HepG2 (cell line): Measurements from ENCODE around the gene MYO18A. TPM values are rescaled to one million over a fixed set of nuclear protein-coding genes. Genes with fewer than 3 reads are reported as not detected.

Source experiments
- ELF3 ChIP-seq: IDR thresholded peaks from 2 replicates; pipeline ENCODE4 v1.6.1; 2016; ENCODE audit warnings: missing genetic modification reagents, missing compliant biosample characterization
- FOXK2 ChIP-seq: fragments of 450-650 bp; IDR thresholded peaks from 2 replicates; pipeline ENCODE4 v1.6.1; 2016
- FOXO1 ChIP-seq: sonication (generic); formaldehyde crosslinking; IDR thresholded peaks from 2 replicates; pipeline ENCODE4 v1.4.0; 2020; ENCODE audit warnings: missing genetic modification reagents
- HNF4G ChIP-seq, 2 experiments: sonication (generic) in 1 of 2; formaldehyde crosslinking in 1 of 2; IDR thresholded peaks; 2 replicates each; pipeline versions ENCODE4 v1.4.0 to v1.6.1; 2011 to 2020; ENCODE audit warnings: borderline replicate concordance in 2 of 2, low read depth in 2 of 2, mild to moderate bottlenecking in 2 of 2, low read length in 1 of 2, missing genetic modification reagents in 1 of 2, moderate library complexity in 1 of 2
- ISX ChIP-seq: sonication (generic); formaldehyde crosslinking; conservative IDR thresholded peaks from 2 replicates; pipeline ENCODE4 v1.5.0; 2020; ENCODE audit warnings: missing genetic modification reagents
- MAFK ChIP-seq, 2 experiments: IDR thresholded peaks in 1 of 2; conservative IDR thresholded peaks in 1 of 2; 2 replicates each; pipeline ENCODE4 v1.6.1; 2011; ENCODE audit warnings: improper control_type of control experiment in 2 of 2, low read length in 2 of 2
- MBNL3 ChIP-seq: fragments of 250-450 bp; sonication (Bioruptor Pico); conservative IDR thresholded peaks from 2 replicates; pipeline ENCODE4 v1.8.0; 2022; ENCODE audit warnings: mild to moderate bottlenecking, inconsistent platforms
- MIER2 ChIP-seq: IDR thresholded peaks from 2 replicates; pipeline ENCODE4 v1.6.1; 2016; ENCODE audit warnings: missing biosample characterization, missing genetic modification reagents
- MIER3 ChIP-seq: IDR thresholded peaks from 2 replicates; pipeline ENCODE4 v1.6.1; 2016; ENCODE audit warnings: missing compliant biosample characterization, borderline replicate concordance
- ZFP36 ChIP-seq: fragments of 150-350 bp; IDR thresholded peaks from 2 replicates; pipeline ENCODE4 v1.6.1; 2018; ENCODE audit warnings: borderline replicate concordance, low read length, low read depth; ENCODE audit not compliant: partially characterized antibody
- ZNF292 ChIP-seq: sonication (generic); formaldehyde crosslinking; IDR thresholded peaks from 2 replicates; pipeline ENCODE4 v1.8.1; 2022; ENCODE audit warnings: mild to moderate bottlenecking, low read depth, missing genetic modification reagents, borderline replicate concordance
- ZNF709 ChIP-seq: sonication (generic); formaldehyde crosslinking; IDR thresholded peaks from 2 replicates; pipeline ENCODE4 v1.5.0; 2020; ENCODE audit warnings: mild to moderate bottlenecking, missing genetic modification reagents
- polyA plus RNA-seq, 8 experiments: library from polyadenylated mRNA; depleted of rRNA in 3 of 8; stranded (reverse) in 7 of 8; unstranded in 1 of 8; fragments of >200 nt; fragmentation: Illumina TruSeq in 4 of 8; extraction: Trizol in 4 of 8; gene quantifications; 2 replicates each; pipeline versions ENCODE4 v1.2.1 to v1.2.3, GENCODE V29; 2011 to 2016; ENCODE audit warnings: low read depth in 4 of 8, missing spikeins in 1 of 8, mixed read lengths in 1 of 8; ENCODE audit not compliant: insufficient read depth in 1 of 8
- total RNA-seq, 5 experiments: library from RNA; depleted of rRNA; stranded (reverse); fragments of >200 nt; fragmentation: Illumina TruSeq; extraction: Trizol; gene quantifications; 2 replicates each; pipeline ENCODE4 v1.2.3, GENCODE V29; 2016; ENCODE audit warnings: low read depth in 1 of 5
- TF ChIP-seq, protein P1 (sequence below): sonication (generic); formaldehyde crosslinking; IDR thresholded peaks from 2 replicates; pipeline ENCODE4 v1.4.0; 2020; ENCODE audit warnings: missing genetic modification reagents
- TF ChIP-seq, protein P2 (sequence below): sonication (generic); formaldehyde crosslinking; IDR thresholded peaks from 2 replicates; pipeline ENCODE4 v1.5.0; 2020; ENCODE audit warnings: missing genetic modification reagents
- TF ChIP-seq, protein P3 (sequence below): IDR thresholded peaks from 2 replicates; pipeline ENCODE4 v1.6.1; 2016; ENCODE audit warnings: missing compliant biosample characterization, missing genetic modification reagents, borderline replicate concordance
- TF ChIP-seq, protein P4 (sequence below): sonication (generic); formaldehyde crosslinking; IDR thresholded peaks from 2 replicates; pipeline ENCODE4 v1.5.1; 2020; ENCODE audit warnings: missing genetic modification reagents, mild to moderate bottlenecking, borderline replicate concordance
- TF ChIP-seq, protein P5 (sequence below): sonication (generic); formaldehyde crosslinking; IDR thresholded peaks from 2 replicates; pipeline ENCODE4 v1.5.0; 2020; ENCODE audit warnings: mild to moderate bottlenecking, missing genetic modification reagents
- TF ChIP-seq, protein P6 (sequence below): sonication (generic); formaldehyde crosslinking; IDR thresholded peaks from 2 replicates; pipeline ENCODE4 v1.4.0; 2020; ENCODE audit warnings: low read depth, mild to moderate bottlenecking, missing genetic modification reagents

The MYO18A gene
- total and polyA plus RNA-seq, 2 of the 13 experiments (the other 11 are each of a cell fraction or from before 2014, with no cell fraction given), result 16.8 to 24.8 TPM

DNA sequence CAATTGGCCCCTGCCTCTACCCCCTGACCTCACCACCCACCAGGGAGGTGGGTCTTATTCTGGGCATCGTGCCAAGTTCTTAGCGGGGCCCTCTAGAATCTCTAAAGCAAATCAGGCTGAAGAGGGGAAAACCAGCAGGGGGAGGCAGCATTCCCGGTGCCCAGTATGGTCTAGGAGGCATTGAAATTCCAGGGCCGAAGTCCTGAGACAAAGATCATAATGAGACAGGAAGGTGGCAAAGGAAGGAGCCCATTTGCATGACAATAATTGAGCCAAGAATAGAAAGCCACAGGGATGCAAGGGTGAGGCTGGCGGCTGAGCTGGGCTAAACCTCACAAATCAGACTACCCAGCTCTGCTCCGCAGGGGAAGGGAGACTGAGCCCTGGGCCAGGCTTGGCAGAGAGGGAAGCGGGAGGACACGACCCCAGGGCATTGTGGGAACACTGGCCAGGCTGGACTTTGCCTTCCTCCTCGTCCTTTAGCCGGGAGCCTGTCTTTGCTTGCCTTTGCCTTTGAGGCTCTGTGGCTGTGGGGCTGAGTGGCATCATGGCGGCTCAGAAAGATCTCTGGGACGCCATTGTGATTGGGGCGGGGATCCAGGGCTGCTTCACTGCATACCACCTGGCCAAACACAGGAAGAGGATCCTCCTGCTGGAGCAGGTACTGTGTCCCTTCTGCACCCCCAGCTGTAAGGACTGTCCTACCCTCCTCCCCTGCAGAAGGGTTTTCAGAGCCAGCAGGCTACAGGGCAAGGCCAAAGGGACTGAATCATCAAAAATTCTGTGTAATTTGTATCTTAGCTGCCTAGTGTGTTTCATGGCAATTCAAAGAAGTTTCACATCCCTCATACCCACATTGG is 137.3 kb downstream of the MYO18A start, which contains the start of gene PIPOX (continued):
- TF ChIP-seq, protein P1, sequence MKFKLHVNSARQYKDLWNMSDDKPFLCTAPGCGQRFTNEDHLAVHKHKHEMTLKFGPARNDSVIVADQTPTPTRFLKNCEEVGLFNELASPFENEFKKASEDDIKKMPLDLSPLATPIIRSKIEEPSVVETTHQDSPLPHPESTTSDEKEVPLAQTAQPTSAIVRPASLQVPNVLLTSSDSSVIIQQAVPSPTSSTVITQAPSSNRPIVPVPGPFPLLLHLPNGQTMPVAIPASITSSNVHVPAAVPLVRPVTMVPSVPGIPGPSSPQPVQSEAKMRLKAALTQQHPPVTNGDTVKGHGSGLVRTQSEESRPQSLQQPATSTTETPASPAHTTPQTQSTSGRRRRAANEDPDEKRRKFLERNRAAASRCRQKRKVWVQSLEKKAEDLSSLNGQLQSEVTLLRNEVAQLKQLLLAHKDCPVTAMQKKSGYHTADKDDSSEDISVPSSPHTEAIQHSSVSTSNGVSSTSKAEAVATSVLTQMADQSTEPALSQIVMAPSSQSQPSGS (CRISPR knock-in tag), result peak; percentile 26; the same call in 1 of the 2 replicates
- TF ChIP-seq ZNF292 (CRISPR knock-in tag) (peak; percentile 73; the same call in 1 of the 2 replicates), FOXK2 (no peak), ZNF709 (CRISPR knock-in tag) (no peak), MAFK (conservative IDR thresholded peaks at IDR 0.05 in 1 of 2, IDR thresholded peaks at IDR 0.05 in 1 of 2; ENCODE audit: low read length in 2 of 2) (peak; percentile 17 to 26; a peak in 1 of 4 replicates), MBNL3 (CRISPR knock-in tag) (no peak), FOXO1 (CRISPR knock-in tag) (no peak), ISX (CRISPR knock-in tag) (no peak), MIER3 (CRISPR knock-in tag) (peak; percentile 29; the same call in 1 of the 2 replicates), ZFP36 (no peak), HNF4G (IDR thresholded peaks at IDR 0.05; ENCODE audit: borderline replicate concordance, low read depth, low read length) (peak; percentile 92), HNF4G (CRISPR knock-in tag; IDR thresholded peaks at IDR 0.05; ENCODE audit: borderline replicate concordance, low read depth) (peak; percentile 96), ELF3 (peak; percentile 43; the same call in 1 of the 2 replicates), MIER2 (CRISPR knock-in tag) (peak; percentile 47; the same call in 1 of the 2 replicates)
- TF ChIP-seq, protein P2, sequence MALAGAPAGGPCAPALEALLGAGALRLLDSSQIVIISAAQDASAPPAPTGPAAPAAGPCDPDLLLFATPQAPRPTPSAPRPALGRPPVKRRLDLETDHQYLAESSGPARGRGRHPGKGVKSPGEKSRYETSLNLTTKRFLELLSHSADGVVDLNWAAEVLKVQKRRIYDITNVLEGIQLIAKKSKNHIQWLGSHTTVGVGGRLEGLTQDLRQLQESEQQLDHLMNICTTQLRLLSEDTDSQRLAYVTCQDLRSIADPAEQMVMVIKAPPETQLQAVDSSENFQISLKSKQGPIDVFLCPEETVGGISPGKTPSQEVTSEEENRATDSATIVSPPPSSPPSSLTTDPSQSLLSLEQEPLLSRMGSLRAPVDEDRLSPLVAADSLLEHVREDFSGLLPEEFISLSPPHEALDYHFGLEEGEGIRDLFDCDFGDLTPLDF (CRISPR knock-in tag), result no peak
- TF ChIP-seq, protein P3, sequence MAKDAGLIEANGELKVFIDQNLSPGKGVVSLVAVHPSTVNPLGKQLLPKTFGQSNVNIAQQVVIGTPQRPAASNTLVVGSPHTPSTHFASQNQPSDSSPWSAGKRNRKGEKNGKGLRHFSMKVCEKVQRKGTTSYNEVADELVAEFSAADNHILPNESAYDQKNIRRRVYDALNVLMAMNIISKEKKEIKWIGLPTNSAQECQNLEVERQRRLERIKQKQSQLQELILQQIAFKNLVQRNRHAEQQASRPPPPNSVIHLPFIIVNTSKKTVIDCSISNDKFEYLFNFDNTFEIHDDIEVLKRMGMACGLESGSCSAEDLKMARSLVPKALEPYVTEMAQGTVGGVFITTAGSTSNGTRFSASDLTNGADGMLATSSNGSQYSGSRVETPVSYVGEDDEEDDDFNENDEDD (CRISPR knock-in tag), result peak; percentile 80; the same call in 1 of the 2 replicates
- TF ChIP-seq, protein P4, sequence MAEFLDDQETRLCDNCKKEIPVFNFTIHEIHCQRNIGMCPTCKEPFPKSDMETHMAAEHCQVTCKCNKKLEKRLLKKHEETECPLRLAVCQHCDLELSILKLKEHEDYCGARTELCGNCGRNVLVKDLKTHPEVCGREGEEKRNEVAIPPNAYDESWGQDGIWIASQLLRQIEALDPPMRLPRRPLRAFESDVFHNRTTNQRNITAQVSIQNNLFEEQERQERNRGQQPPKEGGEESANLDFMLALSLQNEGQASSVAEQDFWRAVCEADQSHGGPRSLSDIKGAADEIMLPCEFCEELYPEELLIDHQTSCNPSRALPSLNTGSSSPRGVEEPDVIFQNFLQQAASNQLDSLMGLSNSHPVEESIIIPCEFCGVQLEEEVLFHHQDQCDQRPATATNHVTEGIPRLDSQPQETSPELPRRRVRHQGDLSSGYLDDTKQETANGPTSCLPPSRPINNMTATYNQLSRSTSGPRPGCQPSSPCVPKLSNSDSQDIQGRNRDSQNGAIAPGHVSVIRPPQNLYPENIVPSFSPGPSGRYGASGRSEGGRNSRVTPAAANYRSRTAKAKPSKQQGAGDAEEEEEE, result no peak
- TF ChIP-seq, protein P5, sequence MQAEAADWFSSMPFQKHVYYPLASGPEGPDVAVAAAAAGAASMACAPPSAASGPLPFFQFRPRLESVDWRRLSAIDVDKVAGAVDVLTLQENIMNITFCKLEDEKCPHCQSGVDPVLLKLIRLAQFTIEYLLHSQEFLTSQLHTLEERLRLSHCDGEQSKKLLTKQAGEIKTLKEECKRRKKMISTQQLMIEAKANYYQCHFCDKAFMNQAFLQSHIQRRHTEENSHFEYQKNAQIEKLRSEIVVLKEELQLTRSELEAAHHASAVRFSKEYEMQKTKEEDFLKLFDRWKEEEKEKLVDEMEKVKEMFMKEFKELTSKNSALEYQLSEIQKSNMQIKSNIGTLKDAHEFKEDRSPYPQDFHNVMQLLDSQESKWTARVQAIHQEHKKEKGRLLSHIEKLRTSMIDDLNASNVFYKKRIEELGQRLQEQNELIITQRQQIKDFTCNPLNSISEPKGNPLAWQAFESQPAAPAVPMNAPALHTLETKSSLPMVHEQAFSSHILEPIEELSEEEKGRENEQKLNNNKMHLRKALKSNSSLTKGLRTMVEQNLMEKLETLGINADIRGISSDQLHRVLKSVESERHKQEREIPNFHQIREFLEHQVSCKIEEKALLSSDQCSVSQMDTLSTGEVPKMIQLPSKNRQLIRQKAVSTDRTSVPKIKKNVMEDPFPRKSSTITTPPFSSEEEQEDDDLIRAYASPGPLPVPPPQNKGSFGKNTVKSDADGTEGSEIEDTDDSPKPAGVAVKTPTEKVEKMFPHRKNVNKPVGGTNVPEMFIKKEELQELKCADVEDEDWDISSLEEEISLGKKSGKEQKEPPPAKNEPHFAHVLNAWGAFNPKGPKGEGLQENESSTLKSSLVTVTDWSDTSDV (CRISPR knock-in tag), result no peak
- TF ChIP-seq, protein P6, sequence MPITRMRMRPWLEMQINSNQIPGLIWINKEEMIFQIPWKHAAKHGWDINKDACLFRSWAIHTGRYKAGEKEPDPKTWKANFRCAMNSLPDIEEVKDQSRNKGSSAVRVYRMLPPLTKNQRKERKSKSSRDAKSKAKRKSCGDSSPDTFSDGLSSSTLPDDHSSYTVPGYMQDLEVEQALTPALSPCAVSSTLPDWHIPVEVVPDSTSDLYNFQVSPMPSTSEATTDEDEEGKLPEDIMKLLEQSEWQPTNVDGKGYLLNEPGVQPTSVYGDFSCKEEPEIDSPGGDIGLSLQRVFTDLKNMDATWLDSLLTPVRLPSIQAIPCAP (CRISPR knock-in tag), result no peak
